Fibroblast of lung (primary cell): ENCODE data around the gene MTX3. TPM values are rescaled to one million over a fixed set of nuclear protein-coding genes. Genes with fewer than 3 reads are reported as not detected.

ENCODE experiments used
- DNase-seq, 2 donors: peaks; one replicate each; pipeline versions ENCODE4 v3.0.0 to v3.0.0-alpha.2; 2010; ENCODE audit warnings: low read depth in 2 of 2
- H2AFZ ChIP-seq: 2 replicates; pipeline ENCODE4 v1.5.1; 2012; ENCODE audit warnings: low read length, control low read depth, inconsistent platforms
- H3K27ac ChIP-seq: 2 replicates; pipeline ENCODE4 v1.5.1; 2011; ENCODE audit warnings: low read length, control low read depth; ENCODE audit not compliant: insufficient read depth
- H3K27me3 ChIP-seq: 2 replicates; pipeline ENCODE4 v1.5.1; 2011; ENCODE audit warnings: mild to moderate bottlenecking, low read length; ENCODE audit not compliant: control insufficient read depth, insufficient read depth
- H3K36me3 ChIP-seq: 2 replicates; pipeline ENCODE4 v1.5.1; 2011; ENCODE audit warnings: low read length; ENCODE audit not compliant: control insufficient read depth, insufficient read depth
- H3K4me1 ChIP-seq: 2 replicates; pipeline ENCODE4 v1.5.1; 2011; ENCODE audit warnings: low read length; ENCODE audit not compliant: control insufficient read depth, insufficient read depth; ENCODE audit errors: extremely low read depth
- H3K4me2 ChIP-seq: 2 replicates; pipeline ENCODE4 v1.5.1; 2011; ENCODE audit warnings: low read length, control low read depth; ENCODE audit not compliant: insufficient read depth; ENCODE audit errors: extremely low read depth
- H3K4me3 ChIP-seq, 4 experiments: fragments of 200-600 bp in 1 of 4; sonication (generic) in 1 of 4; replicated peaks in 1 of 4; 2 replicates each; pipeline ENCODE4 v1.5.1; 2011 to 2016; ENCODE audit warnings: low read length in 4 of 4, low read depth in 3 of 4, mild to moderate bottlenecking in 3 of 4, control low read depth in 2 of 4, inconsistent platforms in 1 of 4, mixed read lengths in 1 of 4; ENCODE audit not compliant: insufficient read depth in 1 of 4; ENCODE audit errors: control extremely low read depth in 1 of 4
- H3K79me2 ChIP-seq: 2 replicates; pipeline ENCODE4 v1.5.1; 2012; ENCODE audit warnings: mild to moderate bottlenecking, low read length, inconsistent platforms; ENCODE audit not compliant: control insufficient read depth, insufficient read depth
- H3K9ac ChIP-seq: 2 replicates; pipeline ENCODE4 v1.5.1; 2011; ENCODE audit warnings: mild to moderate bottlenecking, low read length, control low read depth; ENCODE audit not compliant: insufficient read depth
- H3K9me3 ChIP-seq: 2 replicates; pipeline ENCODE4 v1.5.1; 2012; ENCODE audit warnings: low read depth, low read length; ENCODE audit not compliant: control insufficient read depth, insufficient read depth
- H4K20me1 ChIP-seq: 2 replicates; pipeline ENCODE4 v1.5.1; 2011; ENCODE audit warnings: low read length; ENCODE audit not compliant: control insufficient read depth, insufficient read depth; ENCODE audit errors: extremely low read depth
- EZH2 ChIP-seq: IDR thresholded peaks from 2 replicates; pipeline ENCODE4 v1.5.1; 2012; ENCODE audit warnings: low read length, control low read depth, mild to moderate bottlenecking; ENCODE audit errors: missing control alignments
- polyA plus RNA-seq, 2 donors: library from polyadenylated mRNA; depleted of rRNA in 1 of 2; stranded (reverse) in 1 of 2; unstranded in 1 of 2; fragments of >200 nt; gene quantifications; 2 replicates each; pipeline ENCODE4 v1.2.1, GENCODE V29; 2011 to 2012; ENCODE audit warnings: missing spikeins in 1 of 2
- total RNA-seq: library from RNA; depleted of rRNA; stranded (reverse); fragments of >200 nt; gene quantifications from 2 replicates; pipeline ENCODE4 v1.2.1, GENCODE V29; 2014
- TF ChIP-seq, protein P1 (sequence below), 2 donors: IDR thresholded peaks in 1 of 2; conservative IDR thresholded peaks in 1 of 2; 1 replicate in 1 of 2; 2 replicates in 1 of 2; pipeline ENCODE4 v1.5.1; 2011 to 2012; ENCODE audit warnings: low read length in 2 of 2, control low read depth in 1 of 2, inconsistent platforms in 1 of 2, low read depth in 1 of 2, mild to moderate bottlenecking in 1 of 2

Gene MTX3
- total and polyA plus RNA-seq, 2 donors (not counting 1 experiment from before 2014, with no cell fraction given): 11.2 to 18.0 TPM

GRCh38 chr5:80034559-80034958, 43.5 kb upstream of the MTX3 start:
- Histone ChIP-seq H4K20me1 (no peaks in the 10 kb centered on the region), H3K79me2 (no peaks in the 10 kb centered on the region), H3K9ac (no peak overlapping the region), H3K4me2 (no peak overlapping the region), H3K4me3 (no peak overlapping the region), H3K27ac (no peak overlapping the region), H2AFZ (no peak overlapping the region), H3K27me3 (peaks cover 37% of the 10 kb centered on the region), H3K9me3 (no peaks in the 10 kb centered on the region), H3K4me1 (no peaks in the 10 kb centered on the region), H3K36me3 (no peaks in the 10 kb centered on the region)
- peak in 1 of 2 donors; percentile 14 for DNase-seq
- TF ChIP-seq, protein P1, sequence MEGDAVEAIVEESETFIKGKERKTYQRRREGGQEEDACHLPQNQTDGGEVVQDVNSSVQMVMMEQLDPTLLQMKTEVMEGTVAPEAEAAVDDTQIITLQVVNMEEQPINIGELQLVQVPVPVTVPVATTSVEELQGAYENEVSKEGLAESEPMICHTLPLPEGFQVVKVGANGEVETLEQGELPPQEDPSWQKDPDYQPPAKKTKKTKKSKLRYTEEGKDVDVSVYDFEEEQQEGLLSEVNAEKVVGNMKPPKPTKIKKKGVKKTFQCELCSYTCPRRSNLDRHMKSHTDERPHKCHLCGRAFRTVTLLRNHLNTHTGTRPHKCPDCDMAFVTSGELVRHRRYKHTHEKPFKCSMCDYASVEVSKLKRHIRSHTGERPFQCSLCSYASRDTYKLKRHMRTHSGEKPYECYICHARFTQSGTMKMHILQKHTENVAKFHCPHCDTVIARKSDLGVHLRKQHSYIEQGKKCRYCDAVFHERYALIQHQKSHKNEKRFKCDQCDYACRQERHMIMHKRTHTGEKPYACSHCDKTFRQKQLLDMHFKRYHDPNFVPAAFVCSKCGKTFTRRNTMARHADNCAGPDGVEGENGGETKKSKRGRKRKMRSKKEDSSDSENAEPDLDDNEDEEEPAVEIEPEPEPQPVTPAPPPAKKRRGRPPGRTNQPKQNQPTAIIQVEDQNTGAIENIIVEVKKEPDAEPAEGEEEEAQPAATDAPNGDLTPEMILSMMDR (conservative IDR thresholded peaks at IDR 0.05 in 1 of 2, IDR thresholded peaks at IDR 0.05 in 1 of 2; ENCODE audit: low read depth in 1 of 2, low read length in 2 of 2): no peak
- no peak for TF ChIP-seq EZH2

GRCh38 chr5:80033513-80033912, 42.5 kb upstream of the MTX3 start:
- no peaks in the 10 kb centered on the region for H3K36me3 ChIP-seq
- no peak overlapping the region for H3K4me2 ChIP-seq
- H4K20me1 ChIP-seq: no peaks in the 10 kb centered on the region
- no peak overlapping the region for H2AFZ ChIP-seq
- no peak overlapping the region for H3K9ac ChIP-seq
- no peak for TF ChIP-seq EZH2
- TF ChIP-seq, protein P1 (conservative IDR thresholded peaks at IDR 0.05 in 1 of 2, IDR thresholded peaks at IDR 0.05 in 1 of 2; ENCODE audit: low read depth in 1 of 2, low read length in 2 of 2): no peak
- no peaks in the 10 kb centered on the region for H3K4me1 ChIP-seq
- no peaks in the 10 kb centered on the region for H3K79me2 ChIP-seq
- H3K27me3 ChIP-seq: peaks cover 35% of the 10 kb centered on the region
- DNase-seq: no peak
- no peak overlapping the region for H3K27ac ChIP-seq
- H3K9me3 ChIP-seq: no peaks in the 10 kb centered on the region
- H3K4me3 ChIP-seq: no peak overlapping the region

GRCh38 chr5:80031109-80031508, 40.0 kb upstream of the MTX3 start:
- H3K79me2 ChIP-seq: no peaks in the 10 kb centered on the region
- H3K27me3 ChIP-seq: peaks cover 28% of the 10 kb centered on the region
- no peak overlapping the region for H3K9ac ChIP-seq
- no peak for DNase-seq
- TF ChIP-seq, protein P1 (conservative IDR thresholded peaks at IDR 0.05 in 1 of 2, IDR thresholded peaks at IDR 0.05 in 1 of 2; ENCODE audit: low read depth in 1 of 2, low read length in 2 of 2): no peak
- no peak for TF ChIP-seq EZH2
- H3K27ac ChIP-seq: no peak overlapping the region
- H3K4me2 ChIP-seq: no peak overlapping the region
- no peaks in the 10 kb centered on the region for H3K9me3 ChIP-seq
- H3K36me3 ChIP-seq: no peaks in the 10 kb centered on the region
- no peaks in the 10 kb centered on the region for H4K20me1 ChIP-seq
- H3K4me3 ChIP-seq: no peak overlapping the region
- no peak overlapping the region for H2AFZ ChIP-seq
- H3K4me1 ChIP-seq: no peaks in the 10 kb centered on the region
